ENCODE results near the gene PARP12.

Gene PARP12

DNA sequence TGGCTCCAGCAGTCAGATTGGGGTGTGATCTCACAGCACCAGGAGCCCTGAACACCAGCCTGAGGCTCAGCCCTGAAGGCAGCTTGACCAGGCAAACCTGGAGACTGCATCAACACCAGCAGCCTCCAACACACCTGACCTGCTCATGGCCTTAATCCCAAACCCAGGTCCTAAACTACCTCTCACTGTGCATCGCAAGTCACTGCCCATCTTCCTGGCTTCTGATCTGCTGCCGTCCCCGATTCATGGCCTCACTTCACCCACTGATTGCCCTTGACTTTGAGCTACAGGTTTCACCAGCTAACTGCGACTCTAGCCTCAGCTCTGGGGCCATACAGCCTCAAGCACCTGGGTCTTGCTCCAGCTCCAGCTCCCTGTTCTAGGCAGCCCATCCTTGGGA is 49.1 kb downstream of the PARP12 start:
- TF ChIP-seq, protein P1, sequence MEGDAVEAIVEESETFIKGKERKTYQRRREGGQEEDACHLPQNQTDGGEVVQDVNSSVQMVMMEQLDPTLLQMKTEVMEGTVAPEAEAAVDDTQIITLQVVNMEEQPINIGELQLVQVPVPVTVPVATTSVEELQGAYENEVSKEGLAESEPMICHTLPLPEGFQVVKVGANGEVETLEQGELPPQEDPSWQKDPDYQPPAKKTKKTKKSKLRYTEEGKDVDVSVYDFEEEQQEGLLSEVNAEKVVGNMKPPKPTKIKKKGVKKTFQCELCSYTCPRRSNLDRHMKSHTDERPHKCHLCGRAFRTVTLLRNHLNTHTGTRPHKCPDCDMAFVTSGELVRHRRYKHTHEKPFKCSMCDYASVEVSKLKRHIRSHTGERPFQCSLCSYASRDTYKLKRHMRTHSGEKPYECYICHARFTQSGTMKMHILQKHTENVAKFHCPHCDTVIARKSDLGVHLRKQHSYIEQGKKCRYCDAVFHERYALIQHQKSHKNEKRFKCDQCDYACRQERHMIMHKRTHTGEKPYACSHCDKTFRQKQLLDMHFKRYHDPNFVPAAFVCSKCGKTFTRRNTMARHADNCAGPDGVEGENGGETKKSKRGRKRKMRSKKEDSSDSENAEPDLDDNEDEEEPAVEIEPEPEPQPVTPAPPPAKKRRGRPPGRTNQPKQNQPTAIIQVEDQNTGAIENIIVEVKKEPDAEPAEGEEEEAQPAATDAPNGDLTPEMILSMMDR (IDR thresholded peaks at IDR 0.05; ENCODE audit: low read length, missing control alignments) = no peak
- H3K4me3 ChIP-seq (replicated peaks; ENCODE audit: low read depth, low read length) = no peak overlapping the region
- no peak for DNase-seq (ENCODE audit: low read depth)

DNA sequence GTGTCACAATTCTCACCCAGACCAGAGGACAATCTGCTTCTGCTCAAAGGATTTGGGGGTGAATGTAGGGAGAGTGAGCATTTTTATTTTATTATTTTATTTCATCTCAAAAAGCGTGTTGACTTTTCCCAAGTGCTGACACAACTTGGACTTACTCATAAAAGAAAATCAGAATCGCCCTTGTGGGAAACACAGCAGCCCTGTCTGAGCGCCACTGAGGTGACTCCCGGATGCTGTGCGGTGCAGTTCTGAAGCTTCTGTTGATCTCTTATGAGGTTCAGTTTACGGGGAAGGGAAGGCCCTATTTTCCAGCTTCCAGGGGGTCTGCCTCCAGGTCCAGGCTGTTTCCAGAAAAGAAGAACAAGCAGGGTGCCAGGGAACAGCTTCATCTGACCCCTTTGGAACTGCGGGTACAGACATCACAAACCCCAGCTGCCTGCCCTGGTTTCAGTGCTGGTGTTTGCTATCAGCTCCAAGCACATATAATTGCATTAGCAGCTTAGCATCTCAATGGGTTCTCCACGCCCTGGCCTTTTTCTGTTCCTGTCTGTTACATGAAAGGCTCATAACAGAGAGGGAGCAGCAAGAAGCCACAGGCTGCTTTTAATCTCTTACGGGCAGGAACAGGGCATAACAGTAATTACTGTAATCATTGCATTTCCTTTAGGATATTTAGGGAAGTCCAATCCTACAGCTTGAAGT is 52.4 kb downstream of the PARP12 start:
- H3K4me3 ChIP-seq (replicated peaks; ENCODE audit: low read depth, low read length) = no peak overlapping the region
- TF ChIP-seq, protein P1 (IDR thresholded peaks at IDR 0.05; ENCODE audit: low read length, missing control alignments) = no peak
- no peak for DNase-seq (ENCODE audit: low read depth)

DNA sequence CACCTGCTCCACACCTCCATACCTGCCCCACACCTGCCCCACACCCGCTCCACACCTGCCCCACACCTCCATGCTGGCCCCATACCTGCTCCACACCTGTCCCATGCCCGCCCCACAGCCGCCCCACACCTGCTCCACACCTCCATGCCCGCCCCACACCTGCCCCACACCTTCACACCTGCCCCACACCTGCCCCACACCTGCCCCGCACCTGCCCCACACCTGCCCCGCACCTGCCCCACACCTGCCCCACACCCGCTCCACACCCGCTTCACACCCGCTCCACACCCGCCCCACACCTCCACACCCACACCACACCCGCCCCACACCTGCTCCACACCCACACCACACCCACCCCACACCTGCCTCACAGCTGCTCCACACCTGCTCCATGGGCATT is 53.0 kb downstream of the PARP12 start:
- H3K4me3 ChIP-seq (replicated peaks; ENCODE audit: low read depth, low read length) = no peak overlapping the region
- TF ChIP-seq, protein P1 (IDR thresholded peaks at IDR 0.05; ENCODE audit: low read length, missing control alignments) = no peak
- DNase-seq (ENCODE audit: low read depth) = no peak

DNA sequence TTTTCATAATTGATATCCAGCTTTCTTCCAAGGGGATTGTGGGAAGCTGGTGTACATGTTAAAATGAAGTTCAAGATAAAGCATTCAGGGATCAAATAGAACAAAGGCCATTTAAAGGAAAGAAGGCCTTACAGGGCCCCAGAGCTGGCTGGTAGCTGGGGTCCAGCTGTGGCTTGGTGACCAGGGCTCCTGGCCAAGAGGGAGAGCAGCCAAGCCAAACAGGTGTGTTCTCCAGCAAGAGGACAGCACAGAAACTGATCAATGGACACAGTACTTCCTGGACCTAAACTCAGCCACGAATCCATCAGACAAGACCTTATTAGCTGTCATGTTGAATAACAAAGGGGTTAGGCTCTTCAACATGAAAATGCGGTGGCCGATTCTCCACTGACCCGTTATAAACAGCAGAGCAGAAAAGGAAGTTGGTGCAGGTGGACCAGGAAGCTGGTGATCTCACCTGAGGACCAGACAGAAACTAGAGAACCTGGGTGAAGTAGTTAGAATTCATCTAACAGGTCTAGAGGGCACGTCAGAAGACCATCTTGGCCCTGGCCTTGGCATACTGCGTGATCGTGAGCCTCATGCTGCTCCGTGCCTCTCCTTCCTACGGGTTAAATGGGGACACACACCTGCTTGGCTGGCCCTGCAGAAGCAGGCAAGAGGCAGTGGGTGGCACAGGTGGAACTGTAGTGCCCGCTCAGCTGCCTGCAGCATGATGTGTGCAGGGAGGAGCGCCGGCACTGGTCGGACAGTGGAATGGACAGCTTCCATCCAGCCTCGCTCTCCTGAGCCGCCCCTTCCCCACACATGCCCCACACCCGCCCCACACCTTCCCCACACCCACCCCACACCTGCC is 53.8 kb downstream of the PARP12 start:
- TF ChIP-seq, protein P1 (IDR thresholded peaks at IDR 0.05; ENCODE audit: low read length, missing control alignments) = no peak
- no peak overlapping the region for H3K4me3 ChIP-seq (replicated peaks; ENCODE audit: low read depth, low read length)
- DNase-seq (ENCODE audit: low read depth) = no peak

DNA sequence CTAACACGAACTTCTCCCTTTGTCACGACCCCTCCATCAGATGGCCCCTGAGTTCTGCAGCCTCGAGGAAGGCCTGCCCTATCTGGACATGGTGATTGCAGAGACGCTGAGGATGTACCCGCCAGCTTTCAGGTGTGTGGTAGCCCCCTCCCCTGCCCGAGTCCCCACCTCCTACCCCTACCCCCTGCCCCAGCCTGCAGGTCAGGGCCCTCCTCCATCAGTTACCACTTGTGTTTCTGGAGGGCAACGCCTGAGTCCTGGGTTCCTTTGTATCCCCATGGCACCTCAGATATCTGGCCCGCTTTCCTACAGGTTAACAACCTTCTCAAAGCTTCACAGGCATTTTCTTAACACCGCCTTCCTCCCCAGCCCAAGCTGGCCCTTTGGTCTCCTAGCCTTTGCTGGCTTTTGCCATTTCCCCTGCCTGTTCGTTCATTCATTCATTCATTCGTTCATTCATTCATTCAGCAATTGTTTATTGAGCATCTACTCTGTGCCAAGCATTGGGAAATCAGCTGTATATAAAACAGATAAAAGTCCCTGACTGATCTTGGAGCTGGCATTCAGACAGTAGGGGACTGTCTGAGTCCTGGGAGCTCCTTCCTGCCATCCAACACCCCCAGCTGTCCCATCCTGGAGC is 55.6 kb downstream of the PARP12 start:
- TF ChIP-seq, protein P1 (IDR thresholded peaks at IDR 0.05; ENCODE audit: low read length, missing control alignments) = no peak
- no peak overlapping the region for H3K4me3 ChIP-seq (replicated peaks; ENCODE audit: low read depth, low read length)
- no peak for DNase-seq (ENCODE audit: low read depth)

DNA sequence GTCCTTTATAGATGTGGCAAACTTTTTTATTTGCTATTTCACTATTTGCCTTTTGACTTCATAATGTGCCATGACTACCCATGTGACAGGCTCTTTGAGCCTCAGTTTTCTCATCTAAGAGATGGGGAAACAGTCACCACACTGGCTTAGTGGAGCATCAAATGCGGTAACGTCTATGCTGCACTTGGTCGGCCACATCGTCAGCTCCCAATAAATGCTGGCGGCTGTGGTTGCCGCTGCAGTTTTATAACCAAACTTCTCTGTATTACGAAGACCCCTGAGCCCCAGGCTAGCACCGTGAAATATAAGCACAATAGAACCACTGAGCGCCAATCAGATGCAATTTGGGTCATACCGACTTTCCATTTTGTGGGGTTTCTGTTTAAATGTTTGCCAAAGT is 56.2 kb downstream of the PARP12 start:
- no peak for DNase-seq (ENCODE audit: low read depth)
- TF ChIP-seq, protein P1 (IDR thresholded peaks at IDR 0.05; ENCODE audit: low read length, missing control alignments) = no peak
- no peak overlapping the region for H3K4me3 ChIP-seq (replicated peaks; ENCODE audit: low read depth, low read length)

Measured in fibroblast of pulmonary artery (primary cell).